ENCODE data around the gene RNASEL. TPM values are rescaled to one million over a fixed set of nuclear protein-coding genes. Genes with fewer than 3 reads are reported as not detected.

Gene RNASEL
- total and polyA plus RNA-seq, 4 donors = 1.3 to 3.9 (median 2.4) TPM

DNA sequence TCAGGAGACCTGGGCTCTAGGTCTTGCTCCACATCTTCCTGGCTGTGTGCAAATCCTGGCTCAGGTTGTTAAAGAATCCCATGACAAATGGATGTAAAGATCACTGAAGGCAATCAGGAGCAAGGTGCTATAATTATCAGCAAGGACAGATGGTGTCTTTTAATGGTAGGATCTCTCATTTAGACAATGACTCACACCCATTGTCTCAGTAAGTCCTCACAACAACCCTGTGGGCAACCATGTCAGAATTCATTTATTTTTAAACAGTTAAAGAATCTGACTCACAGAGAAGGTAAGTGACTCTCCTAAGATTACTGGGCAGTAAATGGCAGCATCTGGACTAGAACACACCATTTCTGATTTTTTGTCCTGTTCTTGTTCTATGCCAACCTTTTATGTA, 32.8 kb downstream of the RNASEL start:
- Histone ChIP-seq H3K36me3 (ENCODE audit: control insufficient read depth in 4 of 4, insufficient read depth in 3 of 4, low read depth in 1 of 4, low read length in 3 of 4) (no peaks in the 10 kb centered on the region), H3K4me1 (ENCODE audit: control insufficient read depth in 4 of 4, insufficient read depth in 4 of 4, low read length in 3 of 4) (no peaks in the 10 kb centered on the region), H3K9me3 (ENCODE audit: control insufficient read depth in 4 of 4, low read length in 3 of 4) (peaks cover 3 to 5% (median 4%) of the 10 kb centered on the region in 4 donors), H3K27me3 (ENCODE audit: control insufficient read depth in 4 of 4, insufficient read depth in 4 of 4, low read length in 3 of 4) (no peaks in the 10 kb centered on the region), H3K27ac (ENCODE audit: low read depth in 1 of 2, low read length in 2 of 2) (no peak overlapping the region), H3K9ac (ENCODE audit: low read depth in 1 of 2, low read length in 2 of 2) (no peak overlapping the region), H3K4me3 (ENCODE audit: low read depth in 1 of 3, low read length in 3 of 3) (no peak overlapping the region)
- DNase-seq (ENCODE audit: low spot score) = no peak
- no peak for TF ChIP-seq ATF3 (IDR thresholded peaks at IDR 0.05)
- no peak for TF ChIP-seq HNF4G (IDR thresholded peaks at IDR 0.05)
- TF ChIP-seq FOXA1 (IDR thresholded peaks at IDR 0.05) = no peak
- TF ChIP-seq, protein P1, sequence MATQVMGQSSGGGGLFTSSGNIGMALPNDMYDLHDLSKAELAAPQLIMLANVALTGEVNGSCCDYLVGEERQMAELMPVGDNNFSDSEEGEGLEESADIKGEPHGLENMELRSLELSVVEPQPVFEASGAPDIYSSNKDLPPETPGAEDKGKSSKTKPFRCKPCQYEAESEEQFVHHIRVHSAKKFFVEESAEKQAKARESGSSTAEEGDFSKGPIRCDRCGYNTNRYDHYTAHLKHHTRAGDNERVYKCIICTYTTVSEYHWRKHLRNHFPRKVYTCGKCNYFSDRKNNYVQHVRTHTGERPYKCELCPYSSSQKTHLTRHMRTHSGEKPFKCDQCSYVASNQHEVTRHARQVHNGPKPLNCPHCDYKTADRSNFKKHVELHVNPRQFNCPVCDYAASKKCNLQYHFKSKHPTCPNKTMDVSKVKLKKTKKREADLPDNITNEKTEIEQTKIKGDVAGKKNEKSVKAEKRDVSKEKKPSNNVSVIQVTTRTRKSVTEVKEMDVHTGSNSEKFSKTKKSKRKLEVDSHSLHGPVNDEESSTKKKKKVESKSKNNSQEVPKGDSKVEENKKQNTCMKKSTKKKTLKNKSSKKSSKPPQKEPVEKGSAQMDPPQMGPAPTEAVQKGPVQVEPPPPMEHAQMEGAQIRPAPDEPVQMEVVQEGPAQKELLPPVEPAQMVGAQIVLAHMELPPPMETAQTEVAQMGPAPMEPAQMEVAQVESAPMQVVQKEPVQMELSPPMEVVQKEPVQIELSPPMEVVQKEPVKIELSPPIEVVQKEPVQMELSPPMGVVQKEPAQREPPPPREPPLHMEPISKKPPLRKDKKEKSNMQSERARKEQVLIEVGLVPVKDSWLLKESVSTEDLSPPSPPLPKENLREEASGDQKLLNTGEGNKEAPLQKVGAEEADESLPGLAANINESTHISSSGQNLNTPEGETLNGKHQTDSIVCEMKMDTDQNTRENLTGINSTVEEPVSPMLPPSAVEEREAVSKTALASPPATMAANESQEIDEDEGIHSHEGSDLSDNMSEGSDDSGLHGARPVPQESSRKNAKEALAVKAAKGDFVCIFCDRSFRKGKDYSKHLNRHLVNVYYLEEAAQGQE (IDR thresholded peaks at IDR 0.05) = no peak
- TF ChIP-seq YY1 (IDR thresholded peaks at IDR 0.05) = no peak
- TF ChIP-seq, protein P2, sequence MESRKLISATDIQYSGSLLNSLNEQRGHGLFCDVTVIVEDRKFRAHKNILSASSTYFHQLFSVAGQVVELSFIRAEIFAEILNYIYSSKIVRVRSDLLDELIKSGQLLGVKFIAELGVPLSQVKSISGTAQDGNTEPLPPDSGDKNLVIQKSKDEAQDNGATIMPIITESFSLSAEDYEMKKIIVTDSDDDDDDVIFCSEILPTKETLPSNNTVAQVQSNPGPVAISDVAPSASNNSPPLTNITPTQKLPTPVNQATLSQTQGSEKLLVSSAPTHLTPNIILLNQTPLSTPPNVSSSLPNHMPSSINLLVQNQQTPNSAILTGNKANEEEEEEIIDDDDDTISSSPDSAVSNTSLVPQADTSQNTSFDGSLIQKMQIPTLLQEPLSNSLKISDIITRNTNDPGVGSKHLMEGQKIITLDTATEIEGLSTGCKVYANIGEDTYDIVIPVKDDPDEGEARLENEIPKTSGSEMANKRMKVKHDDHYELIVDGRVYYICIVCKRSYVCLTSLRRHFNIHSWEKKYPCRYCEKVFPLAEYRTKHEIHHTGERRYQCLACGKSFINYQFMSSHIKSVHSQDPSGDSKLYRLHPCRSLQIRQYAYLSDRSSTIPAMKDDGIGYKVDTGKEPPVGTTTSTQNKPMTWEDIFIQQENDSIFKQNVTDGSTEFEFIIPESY (IDR thresholded peaks at IDR 0.05) = no peak
- no peak for TF ChIP-seq RXRA (IDR thresholded peaks at IDR 0.05)
- TF ChIP-seq RAD21 (IDR thresholded peaks at IDR 0.05) = no peak
- TF ChIP-seq EGR1 (IDR thresholded peaks at IDR 0.05; ENCODE audit: low read depth in 2 of 2) = no peak
- TF ChIP-seq JUND (IDR thresholded peaks at IDR 0.05) = no peak
- TF ChIP-seq, protein P3, sequence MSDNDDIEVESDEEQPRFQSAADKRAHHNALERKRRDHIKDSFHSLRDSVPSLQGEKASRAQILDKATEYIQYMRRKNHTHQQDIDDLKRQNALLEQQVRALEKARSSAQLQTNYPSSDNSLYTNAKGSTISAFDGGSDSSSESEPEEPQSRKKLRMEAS (IDR thresholded peaks at IDR 0.05) = no peak
- no peak for TF ChIP-seq FOXA2 (IDR thresholded peaks at IDR 0.05)
- no peak for TF ChIP-seq GABPA (IDR thresholded peaks at IDR 0.05 in 1 of 2, conservative IDR thresholded peaks at IDR 0.05 in 1 of 2)
- TF ChIP-seq TAF1 (conservative IDR thresholded peaks at IDR 0.05) = no peak
- TF ChIP-seq NR2F2 (IDR thresholded peaks at IDR 0.05) = no peak

GRCh38 chr1:182555493-182555892, 33.6 kb downstream of the RNASEL start:
- Histone ChIP-seq H3K9ac (ENCODE audit: low read depth in 1 of 2, low read length in 2 of 2) (no peak overlapping the region), H3K27me3 (ENCODE audit: control insufficient read depth in 4 of 4, insufficient read depth in 4 of 4, low read length in 3 of 4) (no peaks in the 10 kb centered on the region), H3K4me3 (ENCODE audit: low read depth in 1 of 3, low read length in 3 of 3) (no peak overlapping the region), H3K27ac (ENCODE audit: low read depth in 1 of 2, low read length in 2 of 2) (no peak overlapping the region), H3K9me3 (ENCODE audit: control insufficient read depth in 4 of 4, low read length in 3 of 4) (peaks cover 3 to 5% (median 4%) of the 10 kb centered on the region in 4 donors), H3K4me1 (ENCODE audit: control insufficient read depth in 4 of 4, insufficient read depth in 4 of 4, low read length in 3 of 4) (no peaks in the 10 kb centered on the region), H3K36me3 (ENCODE audit: control insufficient read depth in 4 of 4, insufficient read depth in 3 of 4, low read depth in 1 of 4, low read length in 3 of 4) (no peaks in the 10 kb centered on the region)
- no peak for DNase-seq (ENCODE audit: low spot score)
- 98% methylated on average over 1 of the region's 1 CpG for WGBS
- TF ChIP-seq RAD21 (IDR thresholded peaks at IDR 0.05) = no peak
- TF ChIP-seq FOXA2 (IDR thresholded peaks at IDR 0.05) = no peak
- TF ChIP-seq YY1 (IDR thresholded peaks at IDR 0.05) = no peak
- no peak for TF ChIP-seq HNF4A (conservative IDR thresholded peaks at IDR 0.05)
- no peak for TF ChIP-seq SP1 (IDR thresholded peaks at IDR 0.05)
- no peak for TF ChIP-seq TAF1 (conservative IDR thresholded peaks at IDR 0.05)
- TF ChIP-seq, protein P3 (IDR thresholded peaks at IDR 0.05) = no peak
- TF ChIP-seq RXRA (IDR thresholded peaks at IDR 0.05) = no peak
- TF ChIP-seq, protein P2 (IDR thresholded peaks at IDR 0.05) = no peak
- TF ChIP-seq, protein P1 (IDR thresholded peaks at IDR 0.05) = no peak
- TF ChIP-seq GABPA (IDR thresholded peaks at IDR 0.05 in 1 of 2, conservative IDR thresholded peaks at IDR 0.05 in 1 of 2) = no peak
- no peak for TF ChIP-seq CTCF (IDR thresholded peaks at IDR 0.05; ENCODE audit: low read depth, low read length, missing input control)

All from liver (tissue), 9 donors.